Stomach (tissue), 4 donors: ENCODE data around the gene FIZ1.

ENCODE experiments used
- EP300 ChIP-seq: sonication (generic); formaldehyde crosslinking; IDR thresholded peaks from one replicate; pipeline ENCODE4 v1.6.1; 2017; ENCODE audit warnings: antibody characterized with exemption
- POLR2A ChIP-seq, 4 donors: fragments of 450-650 bp; IDR thresholded peaks; one replicate each; pipeline ENCODE4 v1.6.1; 2016; ENCODE audit warnings: antibody characterized with exemption in 4 of 4, control low read depth in 2 of 4, mild to moderate bottlenecking in 1 of 4, moderate library complexity in 1 of 4
- TF ChIP-seq, protein P1 (sequence below), 7 experiments: fragments of 450-650 bp in 4 of 7; fragments of 200-600 bp in 3 of 7; sonication (generic) in 3 of 7; IDR thresholded peaks; one replicate each; pipeline ENCODE4 v1.5.1; 2016 to 2019; ENCODE audit warnings: antibody characterized with exemption in 7 of 7, control low read depth in 2 of 7, mild to moderate bottlenecking in 1 of 7

GRCh38 chr19:55544776-55545439 is 54.4 kb downstream of the FIZ1 start:
- TF ChIP-seq, protein P1, sequence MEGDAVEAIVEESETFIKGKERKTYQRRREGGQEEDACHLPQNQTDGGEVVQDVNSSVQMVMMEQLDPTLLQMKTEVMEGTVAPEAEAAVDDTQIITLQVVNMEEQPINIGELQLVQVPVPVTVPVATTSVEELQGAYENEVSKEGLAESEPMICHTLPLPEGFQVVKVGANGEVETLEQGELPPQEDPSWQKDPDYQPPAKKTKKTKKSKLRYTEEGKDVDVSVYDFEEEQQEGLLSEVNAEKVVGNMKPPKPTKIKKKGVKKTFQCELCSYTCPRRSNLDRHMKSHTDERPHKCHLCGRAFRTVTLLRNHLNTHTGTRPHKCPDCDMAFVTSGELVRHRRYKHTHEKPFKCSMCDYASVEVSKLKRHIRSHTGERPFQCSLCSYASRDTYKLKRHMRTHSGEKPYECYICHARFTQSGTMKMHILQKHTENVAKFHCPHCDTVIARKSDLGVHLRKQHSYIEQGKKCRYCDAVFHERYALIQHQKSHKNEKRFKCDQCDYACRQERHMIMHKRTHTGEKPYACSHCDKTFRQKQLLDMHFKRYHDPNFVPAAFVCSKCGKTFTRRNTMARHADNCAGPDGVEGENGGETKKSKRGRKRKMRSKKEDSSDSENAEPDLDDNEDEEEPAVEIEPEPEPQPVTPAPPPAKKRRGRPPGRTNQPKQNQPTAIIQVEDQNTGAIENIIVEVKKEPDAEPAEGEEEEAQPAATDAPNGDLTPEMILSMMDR (IDR thresholded peaks at IDR 0.05): no peak
- TF ChIP-seq POLR2A (IDR thresholded peaks at IDR 0.05) (no peak), EP300 (no peak)
